22Rv1 (cell line): ENCODE data around the gene RIPK1.
"Not testable (repeated sequence)": the region's sequence is repeated elsewhere in the genome, so short reads cannot be mapped to it uniquely, and the experiment has no call there.

ENCODE experiments used
- H3K27ac ChIP-seq: fragments of 450-650 bp; 2 replicates; pipeline ENCODE4 v1.5.1; 2017
- CTCF ChIP-seq: fragments of 450-650 bp; IDR thresholded peaks from 2 replicates; pipeline ENCODE4 v1.5.1; 2017; ENCODE audit warnings: mild to moderate bottlenecking
- ZFX ChIP-seq: fragments of 450-650 bp; IDR thresholded peaks from 2 replicates; pipeline ENCODE4 v1.6.1; 2017; ENCODE audit warnings: antibody characterized with exemption, borderline replicate concordance

RIPK1 gene

GRCh38 chr6:3140201-3140600 is 71.9 kb downstream of the RIPK1 start:
- no peak overlapping the region for H3K27ac ChIP-seq
- TF ChIP-seq ZFX (no peak), CTCF (no peak)

GRCh38 chr6:3142536-3142935 is 74.2 kb downstream of the RIPK1 start:
- TF ChIP-seq ZFX (no peak), CTCF (no peak)
- no peak overlapping the region for H3K27ac ChIP-seq

GRCh38 chr6:3143158-3143557 is 74.9 kb downstream of the RIPK1 start:
- TF ChIP-seq ZFX (no peak), CTCF (no peak)
- H3K27ac ChIP-seq, result no peak overlapping the region

GRCh38 chr6:3144571-3144970 is 76.3 kb downstream of the RIPK1 start:
- no peak for TF ChIP-seq CTCF
- no peak for TF ChIP-seq ZFX
- no peak overlapping the region for H3K27ac ChIP-seq

- no peak overlapping the region for H3K27ac ChIP-seq
- TF ChIP-seq ZFX, result no peak
- TF ChIP-seq CTCF, result no peak
Measured at GRCh38 chr6:3147914-3148757, 79.8 kb downstream of the RIPK1 start.

- TF ChIP-seq CTCF (no peak), ZFX (no peak)
- no peak overlapping the region for H3K27ac ChIP-seq
Measured at GRCh38 chr6:3151691-3152090, 83.4 kb downstream of the RIPK1 start.

- TF ChIP-seq ZFX (no peak), CTCF (no peak)
- no peak overlapping the region for H3K27ac ChIP-seq
Measured at GRCh38 chr6:3152689-3153088, 84.4 kb downstream of the RIPK1 start.

GRCh38 chr6:3155416-3155815 is 87.1 kb downstream of the RIPK1 start:
- H3K27ac ChIP-seq, result not testable (repeated sequence)

- not testable (repeated sequence) for H3K27ac ChIP-seq
Measured at GRCh38 chr6:3156184-3157130, 88.2 kb downstream of the RIPK1 start.
